ENCODE data around the gene ADGRG1.

Gene ADGRG1

GRCh38 chr16:57610611-57611010 is 17.8 kb upstream of the ADGRG1 start:
- Histone ChIP-seq H3K14ac (ENCODE audit: low read length) (no peak overlapping the region), H2BK5ac (ENCODE audit: low read depth, low read length, poor library complexity) (no peak overlapping the region), H3K36me3 (ENCODE audit: control insufficient read depth in 1 of 2, insufficient read depth in 2 of 2, low read length in 2 of 2) (no peaks in the 10 kb centered on the region), H2AFZ (ENCODE audit: insufficient read depth, low read length, poor library complexity) (no peak overlapping the region), H3K4ac (ENCODE audit: low read depth, low read length) (no peak overlapping the region), H3K27ac (ENCODE audit: low read depth, low read length) (no peak overlapping the region), H3K23ac (ENCODE audit: low read length) (no peak overlapping the region), H3K4me3 (ENCODE audit: low read depth, low read length) (no peak overlapping the region), H3K18ac (ENCODE audit: low read length) (no peak overlapping the region), H3K4me1 (ENCODE audit: control insufficient read depth in 1 of 2, insufficient read depth in 2 of 2, low read length in 2 of 2) (peaks cover 0 to 4% of the 10 kb centered on the region in 2 experiments), H4K12ac (ENCODE audit: low read depth, low read length) (no peak overlapping the region), H3K9me3 (ENCODE audit: insufficient read depth, low read depth, low read length) (no peaks in the 10 kb centered on the region), H3K79me1 (ENCODE audit: low read length) (no peaks in the 10 kb centered on the region), H2BK12ac (ENCODE audit: low read length) (no peak overlapping the region), H3K27me3 (ENCODE audit: insufficient read depth, low read length) (no peaks in the 10 kb centered on the region), H2AK5ac (ENCODE audit: low read length) (peak overlapping the region; percentile 9), H4K91ac (ENCODE audit: low read depth, low read length) (no peak overlapping the region), H3K4me2 (ENCODE audit: low read length) (no peak overlapping the region), H3K9ac (ENCODE audit: low read length) (no peak overlapping the region), H4K8ac (ENCODE audit: low read depth, low read length) (no peak overlapping the region), H3K79me2 (ENCODE audit: control insufficient read depth, insufficient read depth, low read length, poor library complexity) (no peaks in the 10 kb centered on the region), H2BK120ac (ENCODE audit: insufficient read depth, low read length, poor library complexity) (no peak overlapping the region)
- no peak for DNase-seq
- WGBS (ENCODE audit: extremely low coverage, insufficient coverage, insufficient read length), result no CpG with 5 or more reads among the region's 4 CpGs

- peak in 1 of 2 donors; percentile 71 for DNase-seq
- Histone ChIP-seq H2AK5ac (ENCODE audit: low read length) (no peak overlapping the region), H3K14ac (ENCODE audit: low read length) (no peak overlapping the region), H3K79me2 (ENCODE audit: control insufficient read depth, insufficient read depth, low read length, poor library complexity) (no peaks in the 10 kb centered on the region), H3K9ac (ENCODE audit: low read length) (no peak overlapping the region), H3K36me3 (ENCODE audit: control insufficient read depth in 1 of 2, insufficient read depth in 2 of 2, low read length in 2 of 2) (no peaks in the 10 kb centered on the region), H3K18ac (ENCODE audit: low read length) (no peak overlapping the region), H3K23ac (ENCODE audit: low read length) (no peak overlapping the region), H4K8ac (ENCODE audit: low read depth, low read length) (no peak overlapping the region), H4K91ac (ENCODE audit: low read depth, low read length) (no peak overlapping the region), H3K4me3 (ENCODE audit: low read depth, low read length) (no peak overlapping the region), H3K4ac (ENCODE audit: low read depth, low read length) (no peak overlapping the region), H3K4me1 (ENCODE audit: control insufficient read depth in 1 of 2, insufficient read depth in 2 of 2, low read length in 2 of 2) (peaks cover 0 to 4% of the 10 kb centered on the region in 2 experiments), H3K27me3 (ENCODE audit: insufficient read depth, low read length) (no peaks in the 10 kb centered on the region), H2AFZ (ENCODE audit: insufficient read depth, low read length, poor library complexity) (no peak overlapping the region), H3K4me2 (ENCODE audit: low read length) (no peak overlapping the region), H4K12ac (ENCODE audit: low read depth, low read length) (no peak overlapping the region), H2BK12ac (ENCODE audit: low read length) (no peak overlapping the region), H2BK5ac (ENCODE audit: low read depth, low read length, poor library complexity) (no peak overlapping the region), H3K79me1 (ENCODE audit: low read length) (peaks cover under 1% of the 10 kb centered on the region), H3K27ac (ENCODE audit: low read depth, low read length) (no peak overlapping the region), H2BK120ac (ENCODE audit: insufficient read depth, low read length, poor library complexity) (no peak overlapping the region), H3K9me3 (ENCODE audit: insufficient read depth, low read depth, low read length) (no peaks in the 10 kb centered on the region)
- no CpG with 5 or more reads among the region's 3 CpGs for WGBS (ENCODE audit: extremely low coverage, insufficient coverage, insufficient read length)
Measured at GRCh38 chr16:57611181-57611580, 17.2 kb upstream of the ADGRG1 start.

- Histone ChIP-seq H3K27ac (ENCODE audit: low read depth, low read length) (no peak overlapping the region), H3K79me1 (ENCODE audit: low read length) (peaks cover 3% of the 10 kb centered on the region), H2AFZ (ENCODE audit: insufficient read depth, low read length, poor library complexity) (no peak overlapping the region), H3K27me3 (ENCODE audit: insufficient read depth, low read length) (no peaks in the 10 kb centered on the region), H3K4me1 (ENCODE audit: control insufficient read depth in 1 of 2, insufficient read depth in 2 of 2, low read length in 2 of 2) (peaks cover 0 to 4% of the 10 kb centered on the region in 2 experiments), H3K4ac (ENCODE audit: low read depth, low read length) (no peak overlapping the region), H3K18ac (ENCODE audit: low read length) (no peak overlapping the region), H4K8ac (ENCODE audit: low read depth, low read length) (no peak overlapping the region), H4K12ac (ENCODE audit: low read depth, low read length) (no peak overlapping the region), H2BK5ac (ENCODE audit: low read depth, low read length, poor library complexity) (no peak overlapping the region), H2BK120ac (ENCODE audit: insufficient read depth, low read length, poor library complexity) (no peak overlapping the region), H4K91ac (ENCODE audit: low read depth, low read length) (no peak overlapping the region), H3K14ac (ENCODE audit: low read length) (no peak overlapping the region), H3K23ac (ENCODE audit: low read length) (no peak overlapping the region), H3K9me3 (ENCODE audit: insufficient read depth, low read depth, low read length) (no peaks in the 10 kb centered on the region), H3K79me2 (ENCODE audit: control insufficient read depth, insufficient read depth, low read length, poor library complexity) (no peaks in the 10 kb centered on the region), H2BK12ac (ENCODE audit: low read length) (no peak overlapping the region), H3K4me3 (ENCODE audit: low read depth, low read length) (no peak overlapping the region), H3K9ac (ENCODE audit: low read length) (no peak overlapping the region), H2AK5ac (ENCODE audit: low read length) (no peak overlapping the region), H3K36me3 (ENCODE audit: control insufficient read depth in 1 of 2, insufficient read depth in 2 of 2, low read length in 2 of 2) (no peaks in the 10 kb centered on the region), H3K4me2 (ENCODE audit: low read length) (no peak overlapping the region)
- WGBS (ENCODE audit: extremely low coverage, insufficient coverage, insufficient read length), result no CpG with 5 or more reads among the region's 4 CpGs
- DNase-seq, result no peak
Measured at GRCh38 chr16:57611706-57612105, 16.7 kb upstream of the ADGRG1 start.

GRCh38 chr16:57612494-57612893 is 15.9 kb upstream of the ADGRG1 start:
- H2BK12ac ChIP-seq (ENCODE audit: low read length), result no peak overlapping the region
- no peak for DNase-seq
- H3K27me3 ChIP-seq (ENCODE audit: insufficient read depth, low read length), result no peaks in the 10 kb centered on the region
- H2AK5ac ChIP-seq (ENCODE audit: low read length), result peak overlapping the region; percentile 30
- H4K91ac ChIP-seq (ENCODE audit: low read depth, low read length), result no peak overlapping the region
- H3K4me3 ChIP-seq (ENCODE audit: low read depth, low read length), result no peak overlapping the region
- no peaks in the 10 kb centered on the region for H3K79me2 ChIP-seq (ENCODE audit: control insufficient read depth, insufficient read depth, low read length, poor library complexity)
- H3K9me3 ChIP-seq (ENCODE audit: insufficient read depth, low read depth, low read length), result no peaks in the 10 kb centered on the region
- no peak overlapping the region for H3K18ac ChIP-seq (ENCODE audit: low read length)
- no peak overlapping the region for H4K8ac ChIP-seq (ENCODE audit: low read depth, low read length)
- no peak overlapping the region for H3K27ac ChIP-seq (ENCODE audit: low read depth, low read length)
- no peak overlapping the region for H4K12ac ChIP-seq (ENCODE audit: low read depth, low read length)
- no peak overlapping the region for H3K4me2 ChIP-seq (ENCODE audit: low read length)
- H3K4ac ChIP-seq (ENCODE audit: low read depth, low read length), result no peak overlapping the region
- H2AFZ ChIP-seq (ENCODE audit: insufficient read depth, low read length, poor library complexity), result no peak overlapping the region
- H3K9ac ChIP-seq (ENCODE audit: low read length), result no peak overlapping the region
- H2BK5ac ChIP-seq (ENCODE audit: low read depth, low read length, poor library complexity), result no peak overlapping the region
- no peak overlapping the region for H2BK120ac ChIP-seq (ENCODE audit: insufficient read depth, low read length, poor library complexity)
- WGBS (ENCODE audit: extremely low coverage, insufficient coverage, insufficient read length), result no CpG with 5 or more reads among the region's 8 CpGs
- no peaks in the 10 kb centered on the region for H3K36me3 ChIP-seq (ENCODE audit: control insufficient read depth in 1 of 2, insufficient read depth in 2 of 2, low read length in 2 of 2)
- H3K23ac ChIP-seq (ENCODE audit: low read length), result no peak overlapping the region
- H3K4me1 ChIP-seq (ENCODE audit: control insufficient read depth in 1 of 2, insufficient read depth in 2 of 2, low read length in 2 of 2), result peaks cover 0 to 2% of the 10 kb centered on the region in 2 experiments
- H3K79me1 ChIP-seq (ENCODE audit: low read length), result peaks cover 3% of the 10 kb centered on the region
- H3K14ac ChIP-seq (ENCODE audit: low read length), result no peak overlapping the region
